SH-SY5Y (cell line): ENCODE data around the gene PCED1A.

Experiments used
- GATA2 ChIP-seq: IDR thresholded peaks from 2 replicates; pipeline ENCODE4 v1.6.1; 2011; ENCODE audit warnings: mild to moderate bottlenecking, low read depth, low read length
- GATA3 ChIP-seq: IDR thresholded peaks from 2 replicates; pipeline ENCODE4 v1.6.1; 2011; ENCODE audit warnings: low read depth, mild to moderate bottlenecking, low read length, moderate library complexity

- TF ChIP-seq GATA2: no peak
- no peak for TF ChIP-seq GATA3
These were observed 46.2 kb downstream of the PCED1A start for GRCh38 chr20:2794202-2794748.
